HepG2 (cell line): ENCODE measurements around the gene ETV1. TPM values are rescaled to one million over a fixed set of nuclear protein-coding genes. Genes with fewer than 3 reads are reported as not detected.

Experiments used
- ATAC-seq: fragments of 200-7000 bp; cut with Tn5 transposase; 3 replicates; pipeline ENCODE4 v1.9.1; 2020; ENCODE audit warnings: mild to moderate bottlenecking, moderate library complexity
- BruUV-seq: library from RNA; stranded (reverse); fragments of 400-500 nt; replicated peaks from 2 replicates; lab custom pipeline; 2021; lab: Mats Ljungman, UMichigan
- CTCF ChIA-PET: fragments of 300-600 bp; formaldehyde crosslinking; extraction: SDS; loops from one replicate; lab custom pipeline; 2021; ENCODE audit warnings: low total read pairs, inconsistent platforms, low intra/inter-chr PET ratio; lab: Yijun Ruan, JAX
- POLR2A ChIA-PET: fragments of 350-600 bp; sonication (Branson Sonifier 250); formaldehyde crosslinking; loops from one replicate; lab custom pipeline; 2020; ENCODE audit warnings: antibody characterized with exemption, inconsistent platforms; lab: Yijun Ruan, JAX
- DNase-seq: peaks from one replicate; pipeline ENCODE4 v3.0.0-alpha.2; 2015; ENCODE audit warnings: low spot score
- FAIRE-seq: peaks from 3 replicates; lab custom pipeline; 2011; peaks lifted over from hg19 to GRCh38; lab: Jason Lieb, UNC
- H2AFZ ChIP-seq: one replicate; pipeline ENCODE4 v1.6.1; 2011; ENCODE audit warnings: low read length, inconsistent platforms
- H3K27ac ChIP-seq: fragments of 300-600 bp; 3 replicates; pipeline ENCODE4 v1.8.0; 2011; ENCODE audit warnings: mixed run types, mild to moderate bottlenecking, mixed read lengths, low read length, inconsistent platforms; ENCODE audit not compliant: insufficient read depth; ENCODE audit errors: extremely low read length
- H3K27me3 ChIP-seq, 2 experiments: fragments of 200-600 bp in 1 of 2; 2 replicates in 1 of 2; 3 replicates in 1 of 2; pipeline versions ENCODE4 v1.6.0 to v1.8.0; 2011; ENCODE audit warnings: low read length in 2 of 2, mild to moderate bottlenecking in 2 of 2, moderate library complexity in 2 of 2, inconsistent platforms in 1 of 2; ENCODE audit not compliant: insufficient read depth in 2 of 2, control insufficient read depth in 1 of 2
- H3K36me3 ChIP-seq, 2 experiments: fragments of 200-600 bp in 1 of 2; replicated peaks in 1 of 2; 2 replicates in 1 of 2; 3 replicates in 1 of 2; pipeline versions ENCODE4 v1.5.1 to v1.8.0; 2011; ENCODE audit warnings: low read length in 2 of 2, inconsistent platforms in 1 of 2; ENCODE audit not compliant: insufficient read depth in 2 of 2, control insufficient read depth in 1 of 2
- H3K4me1 ChIP-seq: 2 replicates; pipeline ENCODE4 v1.5.1; 2012; ENCODE audit warnings: low read length, inconsistent platforms; ENCODE audit not compliant: insufficient read depth
- H3K4me2 ChIP-seq: 2 replicates; pipeline ENCODE4 v1.6.0; 2011; ENCODE audit warnings: low read depth, low read length, inconsistent platforms
- H3K4me3 ChIP-seq, 3 experiments: fragments of 200-600 bp in 1 of 3; sonication (generic), shearing (Covaris generic) in 1 of 3; replicated peaks in 1 of 3; 2 replicates each; pipeline ENCODE4 v1.5.1; 2011 to 2016; ENCODE audit warnings: low read length in 3 of 3, inconsistent platforms in 2 of 3, low read depth in 2 of 3, mild to moderate bottlenecking in 2 of 3, control low read depth in 1 of 3, mixed read lengths in 1 of 3; ENCODE audit not compliant: insufficient read depth in 1 of 3
- H3K79me2 ChIP-seq: one replicate; pipeline ENCODE4 v1.6.1; 2011; ENCODE audit warnings: low read length, inconsistent platforms; ENCODE audit not compliant: insufficient read depth
- H3K9ac ChIP-seq: 2 replicates; pipeline ENCODE4 v1.6.0; 2011; ENCODE audit warnings: mild to moderate bottlenecking, low read depth, low read length, inconsistent platforms; ENCODE audit not compliant: insufficient read depth
- H3K9me3 ChIP-seq: 2 replicates; pipeline ENCODE4 v1.5.1; 2012; ENCODE audit warnings: mild to moderate bottlenecking, low read length
- H4K20me1 ChIP-seq: 2 replicates; pipeline ENCODE4 v1.6.0; 2011; ENCODE audit warnings: inconsistent platforms, mild to moderate bottlenecking, low read length, moderate library complexity; ENCODE audit not compliant: insufficient read depth
- ARID3A ChIP-seq: IDR thresholded peaks from 2 replicates; pipeline ENCODE4 v1.6.1; 2012; ENCODE audit warnings: low read depth, low read length, improper control_type of control experiment
- CREB1 ChIP-seq, 2 experiments: fragments of 450-650 bp in 1 of 2; IDR thresholded peaks; 2 replicates each; pipeline ENCODE4 v1.6.1; 2016 to 2017; ENCODE audit warnings: control low read depth in 1 of 2, mild to moderate bottlenecking in 1 of 2, missing compliant biosample characterization in 1 of 2, missing genetic modification characterization in 1 of 2
- FOXP4 ChIP-seq: sonication (generic); formaldehyde crosslinking; IDR thresholded peaks from 2 replicates; pipeline ENCODE4 v1.4.0; 2020; ENCODE audit warnings: missing genetic modification reagents
- HNRNPUL1 ChIP-seq: fragments of 200-400 bp; formaldehyde crosslinking; IDR thresholded peaks from 2 replicates; pipeline ENCODE4 v1.6.1; 2017; ENCODE audit warnings: low read depth, mild to moderate bottlenecking, low read length, moderate library complexity
- MXD4 ChIP-seq: IDR thresholded peaks from 2 replicates; pipeline ENCODE4 v1.6.1; 2016; ENCODE audit warnings: mild to moderate bottlenecking, missing biosample characterization, missing genetic modification reagents
- RAD51 ChIP-seq: fragments of 450-650 bp; IDR thresholded peaks from 2 replicates; pipeline ENCODE4 v1.6.1; 2016; ENCODE audit warnings: borderline replicate concordance
- TRIM24 ChIP-seq: sonication (generic); formaldehyde crosslinking; IDR thresholded peaks from 2 replicates; pipeline ENCODE4 v1.8.0; 2022; ENCODE audit warnings: mild to moderate bottlenecking, missing genetic modification reagents
- ZBTB42 ChIP-seq: sonication (generic); formaldehyde crosslinking; IDR thresholded peaks from 2 replicates; pipeline ENCODE4 v1.5.0; 2020; ENCODE audit warnings: mild to moderate bottlenecking, missing genetic modification reagents
- ZBTB8A ChIP-seq: sonication (generic); formaldehyde crosslinking; IDR thresholded peaks from 2 replicates; pipeline ENCODE4 v1.4.0; 2020; ENCODE audit warnings: mild to moderate bottlenecking, low read depth, missing genetic modification reagents, borderline replicate concordance
- ZNF235 ChIP-seq: sonication (generic); formaldehyde crosslinking; IDR thresholded peaks from 2 replicates; pipeline ENCODE4 v1.8.1; 2023; ENCODE audit warnings: mild to moderate bottlenecking, missing genetic modification reagents, borderline replicate concordance
- ZNF33A ChIP-seq: sonication (generic); formaldehyde crosslinking; IDR thresholded peaks from 2 replicates; pipeline ENCODE4 v1.5.1; 2020; ENCODE audit warnings: missing genetic modification reagents, mild to moderate bottlenecking, moderate library complexity, borderline replicate concordance
- ZNF547 ChIP-seq: sonication (generic); formaldehyde crosslinking; IDR thresholded peaks from 2 replicates; pipeline ENCODE4 v1.5.1; 2020; ENCODE audit warnings: mild to moderate bottlenecking, missing genetic modification reagents
- ZNF564 ChIP-seq: sonication (generic); formaldehyde crosslinking; IDR thresholded peaks from 2 replicates; pipeline ENCODE4 v1.8.1; 2023; ENCODE audit warnings: mild to moderate bottlenecking, missing genetic modification reagents
- ZNF567 ChIP-seq: sonication (generic); formaldehyde crosslinking; IDR thresholded peaks from 2 replicates; pipeline ENCODE4 v1.8.1; 2023; ENCODE audit warnings: mild to moderate bottlenecking, missing genetic modification reagents, borderline replicate concordance
- ZNF576 ChIP-seq: sonication (generic); formaldehyde crosslinking; IDR thresholded peaks from 2 replicates; pipeline ENCODE4 v1.4.0; 2020; ENCODE audit warnings: mild to moderate bottlenecking, missing genetic modification reagents
- WGBS: methylation state at CpG from one replicate; pipeline ENCODE4 v1.1.6; 2017; ENCODE audit warnings: low lambda C conversion rate; 5-methylcytosine and 5-hydroxymethylcytosine counted together
- in situ Hi-C: cut with HindIII; loops from 2 replicates; pipeline ENCODE4 v1.10.0; 2017; ENCODE audit warnings: low pct_unique_long_range_greater_than_20kb; ENCODE audit not compliant: extremely low pct_ligation_motif_present
- intact Hi-C: fragments of 100-400 bp; cut with micrococcal nuclease; formaldehyde crosslinking; loops from one replicate; pipeline ENCODE4 v1.10.0; 2022; ENCODE audit not compliant: unreplicated experiment
- polyA plus RNA-seq, 8 experiments: library from polyadenylated mRNA; depleted of rRNA in 3 of 8; stranded (reverse) in 7 of 8; unstranded in 1 of 8; fragments of >200 nt; fragmentation: Illumina TruSeq in 4 of 8; extraction: Trizol in 4 of 8; gene quantifications; 2 replicates each; pipeline versions ENCODE4 v1.2.1 to v1.2.3, GENCODE V29; 2011 to 2016; ENCODE audit warnings: low read depth in 4 of 8, missing spikeins in 1 of 8, mixed read lengths in 1 of 8; ENCODE audit not compliant: insufficient read depth in 1 of 8
- total RNA-seq, 5 experiments: library from RNA; depleted of rRNA; stranded (reverse); fragments of >200 nt; fragmentation: Illumina TruSeq; extraction: Trizol; gene quantifications; 2 replicates each; pipeline ENCODE4 v1.2.3, GENCODE V29; 2016; ENCODE audit warnings: low read depth in 1 of 5

ETV1 gene
- total and polyA plus RNA-seq, 2 of the 13 experiments (the other 11 are each of a cell fraction or from before 2014, with no cell fraction given): 0.04 to 0.24 TPM

- ATAC-seq: no peak
- H3K36me3 ChIP-seq: no peaks in the 10 kb centered on the region
- no peaks in the 10 kb centered on the region for H3K79me2 ChIP-seq
- TF ChIP-seq CREB1 (IDR thresholded peaks at IDR 0.05): no peak
- TF ChIP-seq CREB1 (CRISPR knock-in tag; IDR thresholded peaks at IDR 0.05): no peak
- TF ChIP-seq ZNF576 (CRISPR knock-in tag): no peak
- TF ChIP-seq TRIM24 (CRISPR knock-in tag): no peak
- no peak for TF ChIP-seq RAD51
- no peak for TF ChIP-seq HNRNPUL1
- no peaks in the 10 kb centered on the region for H3K4me1 ChIP-seq
- in situ Hi-C loops: no loop called here
- no TSS peak for BruUV-seq
- ChIA-PET CTCF (no interaction called here), POLR2A (no interaction called here)
- no peak overlapping the region for H3K9ac ChIP-seq
- DNase-seq: no peak
- no peak overlapping the region for H3K4me2 ChIP-seq
- no peak overlapping the region for H2AFZ ChIP-seq
- H3K4me3 ChIP-seq: no peak overlapping the region
- peaks cover 75% of the 10 kb centered on the region for H3K9me3 ChIP-seq
- no peak overlapping the region for H3K27ac ChIP-seq
- no peaks in the 10 kb centered on the region for H3K27me3 ChIP-seq
- no peaks in the 10 kb centered on the region for H4K20me1 ChIP-seq
- FAIRE-seq: no peak
- intact Hi-C loops: no loop called here
- WGBS: 5% methylated on average over 3 of the region's 3 CpGs
These were observed 143.9 kb downstream of the ETV1 start for GRCh38 chr7:13845601-13846000.

GRCh38 chr7:13844954-13845353, 144.5 kb downstream of the ETV1 start:
- Histone ChIP-seq H4K20me1 (no peaks in the 10 kb centered on the region), H3K4me3 (no peak overlapping the region), H2AFZ (no peak overlapping the region), H3K9ac (no peak overlapping the region), H3K4me2 (no peak overlapping the region), H3K9me3 (peaks cover 73% of the 10 kb centered on the region), H3K27ac (no peak overlapping the region), H3K36me3 (no peaks in the 10 kb centered on the region), H3K4me1 (no peaks in the 10 kb centered on the region), H3K27me3 (no peaks in the 10 kb centered on the region), H3K79me2 (no peaks in the 10 kb centered on the region)
- WGBS: 45% methylated on average over 2 of the region's 2 CpGs
- ChIA-PET POLR2A (no interaction called here), CTCF (no interaction called here)
- in situ Hi-C loops: no loop called here
- no peak for DNase-seq
- no peak for ATAC-seq
- intact Hi-C loops: no loop called here
- BruUV-seq: no TSS peak
- no peak for FAIRE-seq
- TF ChIP-seq ZNF547 (no peak), ZNF564 (CRISPR knock-in tag) (no peak), ARID3A (no peak), FOXP4 (CRISPR knock-in tag) (no peak), ZBTB42 (CRISPR knock-in tag) (no peak), ZBTB8A (CRISPR knock-in tag) (no peak), ZNF235 (CRISPR knock-in tag) (no peak), ZNF33A (CRISPR knock-in tag) (no peak), MXD4 (CRISPR knock-in tag) (no peak), ZNF567 (CRISPR knock-in tag) (no peak)
